ENCODE measurements around the gene PHAF1.

DNA sequence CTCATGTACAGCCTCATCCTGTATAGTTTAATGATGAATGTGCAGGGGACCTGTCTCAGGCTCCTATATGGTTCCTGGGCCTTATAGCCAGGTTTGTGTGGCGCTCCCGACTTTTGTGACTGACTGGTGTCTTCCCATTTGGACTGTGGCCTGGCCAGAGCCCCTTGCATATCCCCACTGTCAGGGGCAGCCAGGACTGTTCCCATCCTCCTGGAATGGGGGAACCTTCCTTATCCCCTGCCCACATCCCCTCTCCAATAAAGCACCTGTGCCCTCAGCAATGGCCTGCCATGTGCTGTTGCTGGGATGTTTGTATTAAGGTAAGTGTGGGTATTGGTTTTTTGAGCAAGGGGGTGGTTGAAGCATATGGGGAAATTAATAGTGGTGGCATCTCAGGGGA is 38.5 kb downstream of the PHAF1 start:
- TF ChIP-seq EZH2phosphoT487 (IDR thresholded peaks at IDR 0.05; ENCODE audit: insufficient read depth, low read depth) (no peak), EZH2 (IDR thresholded peaks at IDR 0.05; ENCODE audit: insufficient read depth, poor library complexity, severe bottlenecking) (no peak)

Data from GM23248 (cell line).